HCT116 (cell line): ENCODE results near the gene CRIM1.

Source experiments
- ATF3 ChIP-seq: IDR thresholded peaks from 2 replicates; pipeline ENCODE4 v1.6.1; 2012
- CTCF ChIP-seq, 3 experiments: fragments of 200-600 bp in 1 of 3; sonication (generic) in 1 of 3; IDR thresholded peaks in 2 of 3; conservative IDR thresholded peaks in 1 of 3; 2 replicates each; pipeline ENCODE4 v1.5.1; 2012 to 2017; ENCODE audit warnings: low read depth in 2 of 3, low read length in 2 of 3, antibody characterized with exemption in 1 of 3, borderline replicate concordance in 1 of 3, control low read depth in 1 of 3, mild to moderate bottlenecking in 1 of 3, mixed read lengths in 1 of 3, mixed run types in 1 of 3, moderate library complexity in 1 of 3; ENCODE audit not compliant: insufficient read depth in 1 of 3
- EGR1 ChIP-seq: IDR thresholded peaks from 2 replicates; pipeline ENCODE4 v1.6.1; 2012; ENCODE audit warnings: low read depth
- ELF1 ChIP-seq: IDR thresholded peaks from 2 replicates; pipeline ENCODE4 v1.6.1; 2012; ENCODE audit warnings: low read depth, borderline replicate concordance
- EZH2 ChIP-seq: fragments of 200-600 bp; sonication (generic); IDR thresholded peaks from 2 replicates; pipeline ENCODE4 v1.6.1; 2017; ENCODE audit warnings: antibody characterized with exemption, mixed run types
- EZH2phosphoT487 ChIP-seq: fragments of 200-600 bp; IDR thresholded peaks from 2 replicates; pipeline ENCODE4 v1.6.1; 2018; ENCODE audit warnings: antibody characterized with exemption, borderline replicate concordance
- MAX ChIP-seq: IDR thresholded peaks from 2 replicates; pipeline ENCODE4 v1.6.1; 2012
- POLR2A ChIP-seq: IDR thresholded peaks from 2 replicates; pipeline ENCODE4 v1.7.0; 2011; ENCODE audit warnings: borderline replicate concordance; ENCODE audit not compliant: insufficient read depth, insufficient read length; ENCODE audit errors: extremely low read depth
- RAD21 ChIP-seq: IDR thresholded peaks from 2 replicates; pipeline ENCODE4 v1.6.1; 2012; ENCODE audit warnings: low read depth, mild to moderate bottlenecking
- REST ChIP-seq: IDR thresholded peaks from 2 replicates; pipeline ENCODE4 v1.6.1; 2012; ENCODE audit warnings: low read depth
- SIN3A ChIP-seq: IDR thresholded peaks from 2 replicates; pipeline ENCODE4 v1.6.1; 2012; ENCODE audit warnings: low read depth
- SP1 ChIP-seq: IDR thresholded peaks from 2 replicates; pipeline ENCODE4 v1.6.1; 2012; ENCODE audit warnings: low read depth
- SRF ChIP-seq: IDR thresholded peaks from 2 replicates; pipeline ENCODE4 v1.6.1; 2012; ENCODE audit warnings: low read depth
- ZNF274 ChIP-seq: fragments of 200-500 bp; sonication (Bioruptor generic); IDR thresholded peaks from 2 replicates; pipeline ENCODE4 v1.6.1; 2014; ENCODE audit warnings: mild to moderate bottlenecking, low read depth, low read length, inconsistent platforms

- no peak for TF ChIP-seq CTCF (IDR thresholded peaks at IDR 0.05 in 2 of 3, conservative IDR thresholded peaks at IDR 0.05 in 1 of 3; ENCODE audit: borderline replicate concordance in 1 of 3, insufficient read depth in 1 of 3, low read depth in 2 of 3, low read length in 2 of 3)
- no peak for TF ChIP-seq MAX
- TF ChIP-seq POLR2A: no peak
- TF ChIP-seq ELF1: no peak
- TF ChIP-seq ZNF274: no peak
- TF ChIP-seq EZH2phosphoT487: no peak
- TF ChIP-seq RAD21: no peak
- TF ChIP-seq SRF: no peak
- no peak for TF ChIP-seq ATF3
- TF ChIP-seq REST: no peak
- no peak for TF ChIP-seq SIN3A
- no peak for TF ChIP-seq EZH2
- no peak for TF ChIP-seq SP1
- TF ChIP-seq EGR1: no peak
These were observed 131.0 kb downstream of the CRIM1 start for GRCh38 chr2:36486521-36487044.
